ENCODE measurements around the gene KCNQ1. TPM values are rescaled to one million over a fixed set of nuclear protein-coding genes. Genes with fewer than 3 reads are reported as not detected.

KCNQ1 gene
- total and polyA plus RNA-seq, 2 of the 13 experiments (the other 11 are each of a cell fraction or from before 2014, with no cell fraction given), result 0.02 to 0.08 TPM

DNA sequence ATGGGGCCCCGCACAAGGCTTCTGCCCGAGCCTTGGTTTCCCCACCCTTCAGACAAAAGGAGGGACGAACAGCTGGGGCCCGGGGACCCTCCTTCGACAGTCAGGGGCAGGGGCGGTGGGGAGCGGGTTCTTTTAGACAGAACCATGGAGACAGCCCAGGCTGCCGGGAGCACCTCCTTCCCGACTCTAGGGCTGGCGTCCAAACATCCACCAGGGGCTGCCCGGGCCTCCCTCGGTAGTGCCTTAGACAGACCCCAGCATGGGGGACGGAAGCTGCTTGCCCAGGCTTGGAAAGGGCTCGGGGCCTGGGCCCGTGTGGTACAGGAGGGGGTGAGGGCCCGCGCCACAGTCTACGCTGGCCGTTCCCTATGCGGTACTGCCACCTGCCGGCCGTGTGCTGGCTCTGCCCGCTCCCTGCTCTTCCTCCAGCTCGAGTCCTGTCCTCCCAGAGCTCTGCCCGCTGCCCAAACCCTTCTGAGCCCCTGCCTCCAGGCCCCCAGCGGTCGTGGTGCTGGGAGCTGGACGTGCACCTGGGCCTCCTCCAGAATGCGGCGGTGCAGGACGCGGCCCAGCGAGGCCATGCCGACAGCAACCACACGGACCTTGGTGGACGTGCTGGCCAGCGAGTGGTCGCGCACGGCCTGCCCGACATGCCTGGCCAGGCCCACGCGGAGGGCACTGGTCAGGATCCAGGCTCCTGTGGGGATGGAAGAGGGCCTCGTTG is 24.1 kb upstream of the KCNQ1 start (continued):
- TF ChIP-seq, protein P1, sequence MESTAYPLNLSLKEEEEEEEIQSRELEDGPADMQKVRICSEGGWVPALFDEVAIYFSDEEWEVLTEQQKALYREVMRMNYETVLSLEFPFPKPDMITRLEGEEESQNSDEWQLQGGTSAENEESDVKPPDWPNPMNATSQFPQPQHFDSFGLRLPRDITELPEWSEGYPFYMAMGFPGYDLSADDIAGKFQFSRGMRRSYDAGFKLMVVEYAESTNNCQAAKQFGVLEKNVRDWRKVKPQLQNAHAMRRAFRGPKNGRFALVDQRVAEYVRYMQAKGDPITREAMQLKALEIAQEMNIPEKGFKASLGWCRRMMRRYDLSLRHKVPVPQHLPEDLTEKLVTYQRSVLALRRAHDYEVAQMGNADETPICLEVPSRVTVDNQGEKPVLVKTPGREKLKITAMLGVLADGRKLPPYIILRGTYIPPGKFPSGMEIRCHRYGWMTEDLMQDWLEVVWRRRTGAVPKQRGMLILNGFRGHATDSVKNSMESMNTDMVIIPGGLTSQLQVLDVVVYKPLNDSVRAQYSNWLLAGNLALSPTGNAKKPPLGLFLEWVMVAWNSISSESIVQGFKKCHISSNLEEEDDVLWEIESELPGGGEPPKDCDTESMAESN (CRISPR knock-in tag; conservative IDR thresholded peaks at IDR 0.05), result no peak
- TF ChIP-seq CENPT (CRISPR knock-in tag; IDR thresholded peaks at IDR 0.05; ENCODE audit: low read depth) (no peak), ZNF337 (CRISPR knock-in tag; IDR thresholded peaks at IDR 0.05; ENCODE audit: borderline replicate concordance, low read depth) (no peak), MZF1 (CRISPR knock-in tag; IDR thresholded peaks at IDR 0.05; ENCODE audit: borderline replicate concordance) (0 out of 2 replicates have a peak, but pooled peaks have one; percentile 49), AHR (CRISPR knock-in tag; IDR thresholded peaks at IDR 0.05) (no peak), ZNF121 (CRISPR knock-in tag; IDR thresholded peaks at IDR 0.05) (no peak), MTF1 (CRISPR knock-in tag; IDR thresholded peaks at IDR 0.05) (no peak), RAD51 (IDR thresholded peaks at IDR 0.05; ENCODE audit: borderline replicate concordance) (no peak), ZNF33A (CRISPR knock-in tag; IDR thresholded peaks at IDR 0.05; ENCODE audit: borderline replicate concordance) (no peak), CEBPG (CRISPR knock-in tag; IDR thresholded peaks at IDR 0.05) (no peak), TCF12 (IDR thresholded peaks at IDR 0.05) (no peak), TCF12 (CRISPR knock-in tag; IDR thresholded peaks at IDR 0.05) (no peak), NCOA2 (CRISPR knock-in tag; IDR thresholded peaks at IDR 0.05) (no peak), HNRNPK (IDR thresholded peaks at IDR 0.05; ENCODE audit: low read depth, low read length, poor library complexity, severe bottlenecking) (no peak), ZNF354B (CRISPR knock-in tag; IDR thresholded peaks at IDR 0.05) (no peak), ZNF644 (CRISPR knock-in tag; IDR thresholded peaks at IDR 0.05; ENCODE audit: low read depth) (no peak), GTF2F1 (IDR thresholded peaks at IDR 0.05; ENCODE audit: low read length) (no peak), BCL6 (CRISPR knock-in tag; IDR thresholded peaks at IDR 0.05) (no peak), ZNF790 (CRISPR knock-in tag; IDR thresholded peaks at IDR 0.05; ENCODE audit: borderline replicate concordance) (no peak), ZNF720 (CRISPR knock-in tag; IDR thresholded peaks at IDR 0.05) (no peak), ZNF260 (CRISPR knock-in tag; IDR thresholded peaks at IDR 0.05; ENCODE audit: borderline replicate concordance, low read depth) (no peak), POLR2AphosphoS5 (IDR thresholded peaks at IDR 0.05; ENCODE audit: low read depth, low read length) (no peak)
- TF ChIP-seq, protein P2, sequence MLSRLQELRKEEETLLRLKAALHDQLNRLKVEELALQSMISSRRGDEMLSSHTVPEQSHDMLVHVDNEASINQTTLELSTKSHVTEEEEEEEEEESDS (CRISPR knock-in tag; IDR thresholded peaks at IDR 0.05; ENCODE audit: borderline replicate concordance), result no peak
- TF ChIP-seq, protein P3, sequence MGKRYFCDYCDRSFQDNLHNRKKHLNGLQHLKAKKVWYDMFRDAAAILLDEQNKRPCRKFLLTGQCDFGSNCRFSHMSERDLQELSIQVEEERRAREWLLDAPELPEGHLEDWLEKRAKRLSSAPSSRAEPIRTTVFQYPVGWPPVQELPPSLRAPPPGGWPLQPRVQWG (CRISPR knock-in tag; IDR thresholded peaks at IDR 0.05; ENCODE audit: borderline replicate concordance, low read depth), result no peak
- TF ChIP-seq, protein P4, sequence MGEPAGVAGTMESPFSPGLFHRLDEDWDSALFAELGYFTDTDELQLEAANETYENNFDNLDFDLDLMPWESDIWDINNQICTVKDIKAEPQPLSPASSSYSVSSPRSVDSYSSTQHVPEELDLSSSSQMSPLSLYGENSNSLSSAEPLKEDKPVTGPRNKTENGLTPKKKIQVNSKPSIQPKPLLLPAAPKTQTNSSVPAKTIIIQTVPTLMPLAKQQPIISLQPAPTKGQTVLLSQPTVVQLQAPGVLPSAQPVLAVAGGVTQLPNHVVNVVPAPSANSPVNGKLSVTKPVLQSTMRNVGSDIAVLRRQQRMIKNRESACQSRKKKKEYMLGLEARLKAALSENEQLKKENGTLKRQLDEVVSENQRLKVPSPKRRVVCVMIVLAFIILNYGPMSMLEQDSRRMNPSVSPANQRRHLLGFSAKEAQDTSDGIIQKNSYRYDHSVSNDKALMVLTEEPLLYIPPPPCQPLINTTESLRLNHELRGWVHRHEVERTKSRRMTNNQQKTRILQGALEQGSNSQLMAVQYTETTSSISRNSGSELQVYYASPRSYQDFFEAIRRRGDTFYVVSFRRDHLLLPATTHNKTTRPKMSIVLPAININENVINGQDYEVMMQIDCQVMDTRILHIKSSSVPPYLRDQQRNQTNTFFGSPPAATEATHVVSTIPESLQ (CRISPR knock-in tag; conservative IDR thresholded peaks at IDR 0.05), result no peak
- TF ChIP-seq, protein P5, sequence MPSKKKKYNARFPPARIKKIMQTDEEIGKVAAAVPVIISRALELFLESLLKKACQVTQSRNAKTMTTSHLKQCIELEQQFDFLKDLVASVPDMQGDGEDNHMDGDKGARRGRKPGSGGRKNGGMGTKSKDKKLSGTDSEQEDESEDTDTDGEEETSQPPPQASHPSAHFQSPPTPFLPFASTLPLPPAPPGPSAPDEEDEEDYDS (CRISPR knock-in tag; IDR thresholded peaks at IDR 0.05), result no peak
- TF ChIP-seq, protein P6, sequence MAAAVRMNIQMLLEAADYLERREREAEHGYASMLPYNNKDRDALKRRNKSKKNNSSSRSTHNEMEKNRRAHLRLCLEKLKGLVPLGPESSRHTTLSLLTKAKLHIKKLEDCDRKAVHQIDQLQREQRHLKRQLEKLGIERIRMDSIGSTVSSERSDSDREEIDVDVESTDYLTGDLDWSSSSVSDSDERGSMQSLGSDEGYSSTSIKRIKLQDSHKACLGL (CRISPR knock-in tag; IDR thresholded peaks at IDR 0.05), result no peak

Data from HepG2 (cell line).